ENCODE results near the gene TOX2.

DNA sequence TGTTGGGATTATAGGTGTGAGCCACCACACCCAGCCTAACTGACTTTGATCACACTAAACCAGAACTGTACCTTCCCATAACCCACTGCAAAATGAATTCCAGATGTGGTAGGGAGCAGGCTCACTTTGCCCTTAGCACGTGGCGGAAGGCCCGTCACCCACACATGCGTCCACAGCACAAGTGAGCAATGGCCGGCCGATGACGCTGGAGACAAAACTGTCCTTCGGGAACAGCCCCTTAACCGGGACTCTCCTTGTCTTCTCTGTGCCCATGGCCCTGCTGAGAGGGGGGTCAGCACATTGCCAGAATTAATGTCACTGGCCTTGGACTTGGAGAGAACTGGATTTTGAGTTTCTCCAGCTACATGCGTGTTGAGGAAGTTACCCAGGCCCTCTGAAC lies 107.2 kb downstream of the TOX2 start:
- TF ChIP-seq, protein P1, sequence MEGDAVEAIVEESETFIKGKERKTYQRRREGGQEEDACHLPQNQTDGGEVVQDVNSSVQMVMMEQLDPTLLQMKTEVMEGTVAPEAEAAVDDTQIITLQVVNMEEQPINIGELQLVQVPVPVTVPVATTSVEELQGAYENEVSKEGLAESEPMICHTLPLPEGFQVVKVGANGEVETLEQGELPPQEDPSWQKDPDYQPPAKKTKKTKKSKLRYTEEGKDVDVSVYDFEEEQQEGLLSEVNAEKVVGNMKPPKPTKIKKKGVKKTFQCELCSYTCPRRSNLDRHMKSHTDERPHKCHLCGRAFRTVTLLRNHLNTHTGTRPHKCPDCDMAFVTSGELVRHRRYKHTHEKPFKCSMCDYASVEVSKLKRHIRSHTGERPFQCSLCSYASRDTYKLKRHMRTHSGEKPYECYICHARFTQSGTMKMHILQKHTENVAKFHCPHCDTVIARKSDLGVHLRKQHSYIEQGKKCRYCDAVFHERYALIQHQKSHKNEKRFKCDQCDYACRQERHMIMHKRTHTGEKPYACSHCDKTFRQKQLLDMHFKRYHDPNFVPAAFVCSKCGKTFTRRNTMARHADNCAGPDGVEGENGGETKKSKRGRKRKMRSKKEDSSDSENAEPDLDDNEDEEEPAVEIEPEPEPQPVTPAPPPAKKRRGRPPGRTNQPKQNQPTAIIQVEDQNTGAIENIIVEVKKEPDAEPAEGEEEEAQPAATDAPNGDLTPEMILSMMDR (IDR thresholded peaks at IDR 0.05; ENCODE audit: control extremely low read depth in 1 of 3, insufficient read depth in 1 of 3, low read depth in 1 of 3, low read length in 3 of 3), result no peak
- TF ChIP-seq EZH2 (IDR thresholded peaks at IDR 0.05; ENCODE audit: low read depth, low read length, severe bottlenecking), result no peak
- no peak for TF ChIP-seq EP300 (IDR thresholded peaks at IDR 0.05; ENCODE audit: borderline replicate concordance in 1 of 2, low read depth in 2 of 2, low read length in 2 of 2)
- no peak for TF ChIP-seq SIRT6 (IDR thresholded peaks at IDR 0.05; ENCODE audit: low read length)
- no peak for TF ChIP-seq HDAC2 (IDR thresholded peaks at IDR 0.05; ENCODE audit: borderline replicate concordance in 1 of 2, low read depth in 2 of 2, low read length in 2 of 2)
- TF ChIP-seq POLR2A (IDR thresholded peaks at IDR 0.05; ENCODE audit: control extremely low read depth in 1 of 2, low read depth in 2 of 2, low read length in 2 of 2), result no peak
- TF ChIP-seq POLR2AphosphoS5 (IDR thresholded peaks at IDR 0.05; ENCODE audit: low read depth, low read length), result no peak

All from H1 (cell line).